Panc1 (cell line): ENCODE data around the gene COPZ1. TPM values are rescaled to one million over a fixed set of nuclear protein-coding genes. Genes with fewer than 3 reads are reported as not detected.

Experiments
- ATAC-seq: fragments of 200-7000 bp; cut with Tn5 transposase; 2 replicates; pipeline ENCODE4 v1.9.1; 2020; ENCODE audit warnings: mild to moderate bottlenecking, moderate library complexity
- BruUV-seq: library from RNA; stranded (reverse); fragments of 400-500 nt; replicated peaks from 2 replicates; lab custom pipeline; 2021; lab: Mats Ljungman, UMichigan
- CTCF ChIA-PET: fragments of 300-600 bp; sonication (Branson Sonifier 250); formaldehyde crosslinking; loops from one replicate; lab custom pipeline; 2022; ENCODE audit warnings: antibody characterized with exemption; lab: Charles Lee
- POLR2A ChIA-PET: fragments of 300-600 bp; sonication (Branson Sonifier 250); formaldehyde crosslinking; loops from one replicate; lab custom pipeline; 2022; ENCODE audit warnings: antibody characterized with exemption; lab: Charles Lee
- DNase-seq: peaks from one replicate; pipeline ENCODE4 v3.0.0-alpha.2; 2010; ENCODE audit warnings: low read depth, low spot score
- H3K27ac ChIP-seq: 2 replicates; pipeline ENCODE4 v1.5.1; 2011; ENCODE audit warnings: mild to moderate bottlenecking, low read length, inconsistent platforms
- H3K27me3 ChIP-seq: fragments of 200-500 bp; sonication (Bioruptor generic); 2 replicates; pipeline ENCODE4 v1.6.0; 2014; ENCODE audit warnings: low read length, inconsistent platforms; ENCODE audit not compliant: control insufficient read depth, insufficient read depth
- H3K36me3 ChIP-seq: fragments of 200-500 bp; sonication (Bioruptor generic); 2 replicates; pipeline ENCODE4 v1.5.1; 2014; ENCODE audit warnings: inconsistent platforms, mild to moderate bottlenecking, low read length, moderate library complexity; ENCODE audit not compliant: control insufficient read depth, insufficient read depth
- H3K4me1 ChIP-seq: 2 replicates; pipeline ENCODE4 v1.5.1; 2011; ENCODE audit warnings: inconsistent platforms, mild to moderate bottlenecking, low read length, moderate library complexity; ENCODE audit not compliant: control insufficient read depth, insufficient read depth
- H3K4me3 ChIP-seq, 2 experiments: 2 replicates each; pipeline ENCODE4 v1.5.1; 2011 to 2012; ENCODE audit warnings: low read depth in 2 of 2, low read length in 2 of 2, mild to moderate bottlenecking in 2 of 2, inconsistent platforms in 1 of 2, moderate library complexity in 1 of 2
- H3K9me3 ChIP-seq: fragments of 200-500 bp; sonication (Bioruptor generic); 2 replicates; pipeline ENCODE4 v1.5.1; 2014; ENCODE audit warnings: low read depth, mild to moderate bottlenecking, inconsistent platforms, low read length, moderate library complexity; ENCODE audit not compliant: control insufficient read depth, insufficient read depth
- POLR2AphosphoS5 ChIP-seq: IDR thresholded peaks from 2 replicates; pipeline ENCODE4 v1.6.1; 2012; ENCODE audit warnings: mild to moderate bottlenecking, low read depth, low read length, moderate library complexity
- SIN3A ChIP-seq: IDR thresholded peaks from 2 replicates; pipeline ENCODE4 v1.6.1; 2012; ENCODE audit warnings: low read depth, mild to moderate bottlenecking, low read length, moderate library complexity, borderline replicate concordance; ENCODE audit not compliant: insufficient read depth
- TCF7L2 ChIP-seq: IDR thresholded peaks from 2 replicates; pipeline ENCODE4 v1.6.1; 2011; ENCODE audit warnings: mild to moderate bottlenecking, low read depth, low read length, inconsistent platforms
- in situ Hi-C: cut with HindIII; loops from 2 replicates; pipeline ENCODE4 v1.10.0; 2016; ENCODE audit warnings: low sequenced_read_pairs, low pct_unique_long_range_greater_than_20kb
- intact Hi-C: fragments of 100-400 bp; cut with micrococcal nuclease; formaldehyde crosslinking; loops from one replicate; pipeline ENCODE4 v1.10.0; 2022; ENCODE audit not compliant: unreplicated experiment
- total RNA-seq: library from RNA; stranded (reverse); gene quantifications from one replicate; pipeline ENCODE4 v1.2.1, GENCODE V29; 2021; ENCODE audit not compliant: unreplicated experiment
- TF ChIP-seq, protein P1 (sequence below), 2 experiments: IDR thresholded peaks; 2 replicates each; pipeline ENCODE4 v1.6.1; 2011 to 2012; ENCODE audit warnings: low read depth in 2 of 2, control low read depth in 1 of 2, low read length in 1 of 2, mild to moderate bottlenecking in 1 of 2, moderate library complexity in 1 of 2; ENCODE audit not compliant: insufficient read depth in 1 of 2
- TF ChIP-seq, protein P2 (sequence below): fragments of 450-650 bp; IDR thresholded peaks from 2 replicates; pipeline ENCODE4 v1.5.1; 2017; ENCODE audit warnings: mild to moderate bottlenecking

Gene COPZ1
- total RNA-seq, 1 experiment from 2014 or later: 175 TPM

- no peak for DNase-seq
- ChIA-PET CTCF (interaction anchor here (0.7 to 1.3 kb wide), 4 partner anchors 19 to 140 kb away, joined by 3 to 8 read pairs (median 3); no protein-coding TSS in a partner anchor), POLR2A (no interaction called here)
- TF ChIP-seq SIN3A (no peak), POLR2AphosphoS5 (no peak), TCF7L2 (no peak)
- TF ChIP-seq, protein P1, sequence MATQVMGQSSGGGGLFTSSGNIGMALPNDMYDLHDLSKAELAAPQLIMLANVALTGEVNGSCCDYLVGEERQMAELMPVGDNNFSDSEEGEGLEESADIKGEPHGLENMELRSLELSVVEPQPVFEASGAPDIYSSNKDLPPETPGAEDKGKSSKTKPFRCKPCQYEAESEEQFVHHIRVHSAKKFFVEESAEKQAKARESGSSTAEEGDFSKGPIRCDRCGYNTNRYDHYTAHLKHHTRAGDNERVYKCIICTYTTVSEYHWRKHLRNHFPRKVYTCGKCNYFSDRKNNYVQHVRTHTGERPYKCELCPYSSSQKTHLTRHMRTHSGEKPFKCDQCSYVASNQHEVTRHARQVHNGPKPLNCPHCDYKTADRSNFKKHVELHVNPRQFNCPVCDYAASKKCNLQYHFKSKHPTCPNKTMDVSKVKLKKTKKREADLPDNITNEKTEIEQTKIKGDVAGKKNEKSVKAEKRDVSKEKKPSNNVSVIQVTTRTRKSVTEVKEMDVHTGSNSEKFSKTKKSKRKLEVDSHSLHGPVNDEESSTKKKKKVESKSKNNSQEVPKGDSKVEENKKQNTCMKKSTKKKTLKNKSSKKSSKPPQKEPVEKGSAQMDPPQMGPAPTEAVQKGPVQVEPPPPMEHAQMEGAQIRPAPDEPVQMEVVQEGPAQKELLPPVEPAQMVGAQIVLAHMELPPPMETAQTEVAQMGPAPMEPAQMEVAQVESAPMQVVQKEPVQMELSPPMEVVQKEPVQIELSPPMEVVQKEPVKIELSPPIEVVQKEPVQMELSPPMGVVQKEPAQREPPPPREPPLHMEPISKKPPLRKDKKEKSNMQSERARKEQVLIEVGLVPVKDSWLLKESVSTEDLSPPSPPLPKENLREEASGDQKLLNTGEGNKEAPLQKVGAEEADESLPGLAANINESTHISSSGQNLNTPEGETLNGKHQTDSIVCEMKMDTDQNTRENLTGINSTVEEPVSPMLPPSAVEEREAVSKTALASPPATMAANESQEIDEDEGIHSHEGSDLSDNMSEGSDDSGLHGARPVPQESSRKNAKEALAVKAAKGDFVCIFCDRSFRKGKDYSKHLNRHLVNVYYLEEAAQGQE (IDR thresholded peaks at IDR 0.05; ENCODE audit: insufficient read depth in 1 of 2, low read depth in 2 of 2, low read length in 1 of 2): no peak
- TF ChIP-seq, protein P2, sequence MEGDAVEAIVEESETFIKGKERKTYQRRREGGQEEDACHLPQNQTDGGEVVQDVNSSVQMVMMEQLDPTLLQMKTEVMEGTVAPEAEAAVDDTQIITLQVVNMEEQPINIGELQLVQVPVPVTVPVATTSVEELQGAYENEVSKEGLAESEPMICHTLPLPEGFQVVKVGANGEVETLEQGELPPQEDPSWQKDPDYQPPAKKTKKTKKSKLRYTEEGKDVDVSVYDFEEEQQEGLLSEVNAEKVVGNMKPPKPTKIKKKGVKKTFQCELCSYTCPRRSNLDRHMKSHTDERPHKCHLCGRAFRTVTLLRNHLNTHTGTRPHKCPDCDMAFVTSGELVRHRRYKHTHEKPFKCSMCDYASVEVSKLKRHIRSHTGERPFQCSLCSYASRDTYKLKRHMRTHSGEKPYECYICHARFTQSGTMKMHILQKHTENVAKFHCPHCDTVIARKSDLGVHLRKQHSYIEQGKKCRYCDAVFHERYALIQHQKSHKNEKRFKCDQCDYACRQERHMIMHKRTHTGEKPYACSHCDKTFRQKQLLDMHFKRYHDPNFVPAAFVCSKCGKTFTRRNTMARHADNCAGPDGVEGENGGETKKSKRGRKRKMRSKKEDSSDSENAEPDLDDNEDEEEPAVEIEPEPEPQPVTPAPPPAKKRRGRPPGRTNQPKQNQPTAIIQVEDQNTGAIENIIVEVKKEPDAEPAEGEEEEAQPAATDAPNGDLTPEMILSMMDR: no peak
- no TSS peak for BruUV-seq
- H3K4me1 ChIP-seq: peaks cover 32% of the 10 kb centered on the region
- no peaks in the 10 kb centered on the region for H3K36me3 ChIP-seq
- peak overlapping the region; percentile 91 for H3K27ac ChIP-seq
- no peak for ATAC-seq
- in situ Hi-C loops (no loop called here), intact Hi-C loops (loop anchor here (2.0 to 5.0 kb wide), 2 partner anchors 73 to 139 kb away; no protein-coding TSS in a partner anchor)
- H3K9me3 ChIP-seq: no peaks in the 10 kb centered on the region
- H3K27me3 ChIP-seq: no peaks in the 10 kb centered on the region
- peak overlapping the region; percentile 75 to 85 for H3K4me3 ChIP-seq
Observed at GRCh38 chr12:54359762-54360351, 34.9 kb downstream of the COPZ1 start.

- intact Hi-C loops (loop anchor here (2.0 to 5.0 kb wide), 2 partner anchors 74 to 140 kb away; no protein-coding TSS in a partner anchor), in situ Hi-C loops (no loop called here)
- H3K27ac ChIP-seq: peak overlapping the region; percentile 91
- H3K27me3 ChIP-seq: no peaks in the 10 kb centered on the region
- H3K9me3 ChIP-seq: no peaks in the 10 kb centered on the region
- no TSS peak for BruUV-seq
- no peaks in the 10 kb centered on the region for H3K36me3 ChIP-seq
- TF ChIP-seq, protein P2: peak; percentile 96
- TF ChIP-seq, protein P1 (IDR thresholded peaks at IDR 0.05; ENCODE audit: insufficient read depth in 1 of 2, low read depth in 2 of 2, low read length in 1 of 2): no peak; a peak in 1 of 4 replicates
- no peak for TF ChIP-seq SIN3A
- TF ChIP-seq TCF7L2: no peak
- no peak for TF ChIP-seq POLR2AphosphoS5
- CTCF ChIA-PET: interaction anchor here (0.7 kb wide), 1 partner anchor 61 kb away, joined by 3 read pairs; no protein-coding TSS in a partner anchor
- no peak overlapping the region for H3K4me3 ChIP-seq
- H3K4me1 ChIP-seq: peaks cover 32% of the 10 kb centered on the region
- POLR2A ChIA-PET: no interaction called here
- ATAC-seq (peak; percentile 68), DNase-seq (peak; percentile 81)
Observed at GRCh38 chr12:54360717-54361456, 36.0 kb downstream of the COPZ1 start.
